ENCODE results near the gene TAF5L. TPM values are rescaled to one million over a fixed set of nuclear protein-coding genes. Genes with fewer than 3 reads are reported as not detected.

The TAF5L gene
- total RNA-seq, 1 donor from 2014 or later, result 8.5 TPM

DNA sequence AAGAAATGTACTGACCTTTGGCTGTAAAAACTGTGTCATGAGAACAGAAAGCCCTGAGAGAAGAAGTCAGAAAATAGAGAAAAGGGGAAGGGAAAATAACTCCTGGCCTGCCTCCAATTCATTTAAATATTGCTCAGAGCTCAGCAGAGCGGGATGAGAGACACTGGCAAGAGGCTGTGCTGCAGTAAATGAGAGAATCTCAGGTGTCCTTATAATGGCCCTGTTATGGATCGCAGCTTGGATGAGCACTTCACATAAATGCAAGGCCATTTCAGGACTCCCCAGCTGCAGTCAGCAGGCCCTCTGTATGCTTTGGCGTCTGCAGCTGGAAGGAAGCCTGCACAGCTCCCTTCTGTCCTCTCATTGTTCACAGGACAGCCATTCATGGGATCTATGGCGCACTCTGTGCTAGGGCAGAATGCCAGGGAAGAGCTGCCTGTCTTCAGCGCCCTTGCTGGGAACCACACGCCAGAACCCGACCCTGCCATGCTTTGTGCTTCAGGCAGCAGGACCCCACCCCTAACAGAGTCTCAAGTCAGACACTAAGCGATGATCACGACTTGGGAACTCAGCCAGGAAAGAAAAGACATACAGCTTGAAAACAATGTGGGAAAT is 46.8 kb downstream of the TAF5L start:
- H3K36me3 ChIP-seq, result no peaks in the 10 kb centered on the region
- H3F3A ChIP-seq (ENCODE audit: low read depth), result peaks cover 13% of the 10 kb centered on the region
- H4K20me1 ChIP-seq (ENCODE audit: low read depth), result no peaks in the 10 kb centered on the region
- H3K4me1 ChIP-seq, result peaks cover 13% of the 10 kb centered on the region
- H3K9ac ChIP-seq, result no peak overlapping the region
- peak; percentile 66 for DNase-seq (ENCODE audit: low spot score)
- peaks cover 2% of the 10 kb centered on the region for H3K27me3 Mint-ChIP-seq (ENCODE audit: insufficient read depth, low read depth)
- peak overlapping the region; percentile 99 for H2AFZ ChIP-seq (replicated peaks)
- H3K27me3 ChIP-seq, result no peaks in the 10 kb centered on the region
- H3K27ac ChIP-seq, result peak overlapping the region; percentile 67
- H3K4me2 ChIP-seq, result peak overlapping the region; percentile 61
- no peak overlapping the region for H3K4me3 Mint-ChIP-seq
- peak overlapping the region; percentile 74 for H3K27ac Mint-ChIP-seq
- H3K4me3 ChIP-seq, result no peak overlapping the region
- H3K36me3 Mint-ChIP-seq, result no peaks in the 10 kb centered on the region
- no peaks in the 10 kb centered on the region for H3K9me3 Mint-ChIP-seq
- H3K9me3 ChIP-seq (ENCODE audit: low read depth), result no peaks in the 10 kb centered on the region
- H3K79me2 ChIP-seq (ENCODE audit: low read depth), result no peaks in the 10 kb centered on the region
- no peak for TF ChIP-seq EZH2phosphoT487 (IDR thresholded peaks at IDR 0.05)
- TF ChIP-seq, protein P1, sequence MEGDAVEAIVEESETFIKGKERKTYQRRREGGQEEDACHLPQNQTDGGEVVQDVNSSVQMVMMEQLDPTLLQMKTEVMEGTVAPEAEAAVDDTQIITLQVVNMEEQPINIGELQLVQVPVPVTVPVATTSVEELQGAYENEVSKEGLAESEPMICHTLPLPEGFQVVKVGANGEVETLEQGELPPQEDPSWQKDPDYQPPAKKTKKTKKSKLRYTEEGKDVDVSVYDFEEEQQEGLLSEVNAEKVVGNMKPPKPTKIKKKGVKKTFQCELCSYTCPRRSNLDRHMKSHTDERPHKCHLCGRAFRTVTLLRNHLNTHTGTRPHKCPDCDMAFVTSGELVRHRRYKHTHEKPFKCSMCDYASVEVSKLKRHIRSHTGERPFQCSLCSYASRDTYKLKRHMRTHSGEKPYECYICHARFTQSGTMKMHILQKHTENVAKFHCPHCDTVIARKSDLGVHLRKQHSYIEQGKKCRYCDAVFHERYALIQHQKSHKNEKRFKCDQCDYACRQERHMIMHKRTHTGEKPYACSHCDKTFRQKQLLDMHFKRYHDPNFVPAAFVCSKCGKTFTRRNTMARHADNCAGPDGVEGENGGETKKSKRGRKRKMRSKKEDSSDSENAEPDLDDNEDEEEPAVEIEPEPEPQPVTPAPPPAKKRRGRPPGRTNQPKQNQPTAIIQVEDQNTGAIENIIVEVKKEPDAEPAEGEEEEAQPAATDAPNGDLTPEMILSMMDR (IDR thresholded peaks at IDR 0.05), result no peak
- no peak for TF ChIP-seq EZH2 (IDR thresholded peaks at IDR 0.05)
- H3K4me1 Mint-ChIP-seq, result peaks cover 10% of the 10 kb centered on the region

DNA sequence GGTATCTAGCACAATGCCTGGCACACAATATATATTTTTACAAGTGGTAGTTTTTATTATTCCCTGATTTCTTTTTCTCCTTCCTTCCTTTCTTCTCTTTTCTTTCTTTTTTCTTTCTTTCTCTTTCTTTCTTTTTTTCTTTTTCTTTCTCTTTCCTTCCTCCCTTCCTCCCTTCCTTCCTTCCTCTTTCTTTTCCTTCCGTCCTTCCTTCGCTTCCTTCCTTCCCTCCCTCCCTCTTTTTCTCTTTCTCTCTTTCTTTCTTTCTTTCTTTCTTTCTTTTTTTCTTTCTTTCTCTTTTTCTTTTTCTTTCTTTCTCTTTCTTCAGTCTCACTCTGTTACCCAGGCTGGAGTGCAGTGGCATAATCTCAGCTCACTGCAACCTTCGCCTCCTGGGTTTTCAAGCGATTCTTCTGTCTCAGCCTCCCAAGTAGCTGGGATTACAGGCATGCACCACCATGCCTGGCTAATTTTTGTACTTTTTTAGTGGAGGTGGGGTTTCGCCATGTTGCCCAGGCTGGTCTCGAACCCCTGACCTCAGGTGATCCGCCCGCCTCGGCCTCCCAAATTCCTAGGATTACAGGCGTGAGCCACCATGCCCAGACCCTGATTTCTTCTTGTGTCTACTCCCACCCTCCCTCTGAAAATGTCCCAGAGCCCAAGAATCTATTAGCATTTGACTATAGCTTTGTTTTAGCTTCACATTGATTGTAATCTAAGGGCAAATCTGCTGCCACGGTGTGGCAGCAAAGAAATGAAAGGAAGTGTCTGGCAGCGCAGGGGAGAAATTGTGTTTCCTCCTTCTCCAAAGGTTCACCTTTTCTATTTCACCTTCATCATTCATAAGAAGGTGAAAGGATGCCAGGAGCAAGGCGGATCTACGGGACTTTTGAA is 47.5 kb downstream of the TAF5L start:
- DNase-seq (ENCODE audit: low spot score), result no peak
- H3K9ac ChIP-seq, result no peak overlapping the region
- no peaks in the 10 kb centered on the region for H3K9me3 ChIP-seq (ENCODE audit: low read depth)
- Mint-ChIP-seq H3K4me3 (no peak overlapping the region), H3K27me3 (ENCODE audit: insufficient read depth, low read depth) (peaks cover 4% of the 10 kb centered on the region), H3K4me1 (peaks cover 10% of the 10 kb centered on the region), H3K9me3 (no peaks in the 10 kb centered on the region), H3K27ac (no peak overlapping the region), H3K36me3 (no peaks in the 10 kb centered on the region)
- no peaks in the 10 kb centered on the region for H4K20me1 ChIP-seq (ENCODE audit: low read depth)
- peaks cover 13% of the 10 kb centered on the region for H3K4me1 ChIP-seq
- H3K79me2 ChIP-seq (ENCODE audit: low read depth), result no peaks in the 10 kb centered on the region
- TF ChIP-seq EZH2 (IDR thresholded peaks at IDR 0.05) (no peak), EZH2phosphoT487 (IDR thresholded peaks at IDR 0.05) (no peak)
- TF ChIP-seq, protein P1 (IDR thresholded peaks at IDR 0.05), result no peak
- H3K36me3 ChIP-seq, result no peaks in the 10 kb centered on the region
- peak overlapping the region; percentile 67 for H3K27ac ChIP-seq
- H3F3A ChIP-seq (ENCODE audit: low read depth), result peaks cover 13% of the 10 kb centered on the region
- peak overlapping the region; percentile 61 for H3K4me2 ChIP-seq
- H3K27me3 ChIP-seq, result no peaks in the 10 kb centered on the region
- H3K4me3 ChIP-seq, result no peak overlapping the region
- peak overlapping the region; percentile 99 for H2AFZ ChIP-seq (replicated peaks)

DNA sequence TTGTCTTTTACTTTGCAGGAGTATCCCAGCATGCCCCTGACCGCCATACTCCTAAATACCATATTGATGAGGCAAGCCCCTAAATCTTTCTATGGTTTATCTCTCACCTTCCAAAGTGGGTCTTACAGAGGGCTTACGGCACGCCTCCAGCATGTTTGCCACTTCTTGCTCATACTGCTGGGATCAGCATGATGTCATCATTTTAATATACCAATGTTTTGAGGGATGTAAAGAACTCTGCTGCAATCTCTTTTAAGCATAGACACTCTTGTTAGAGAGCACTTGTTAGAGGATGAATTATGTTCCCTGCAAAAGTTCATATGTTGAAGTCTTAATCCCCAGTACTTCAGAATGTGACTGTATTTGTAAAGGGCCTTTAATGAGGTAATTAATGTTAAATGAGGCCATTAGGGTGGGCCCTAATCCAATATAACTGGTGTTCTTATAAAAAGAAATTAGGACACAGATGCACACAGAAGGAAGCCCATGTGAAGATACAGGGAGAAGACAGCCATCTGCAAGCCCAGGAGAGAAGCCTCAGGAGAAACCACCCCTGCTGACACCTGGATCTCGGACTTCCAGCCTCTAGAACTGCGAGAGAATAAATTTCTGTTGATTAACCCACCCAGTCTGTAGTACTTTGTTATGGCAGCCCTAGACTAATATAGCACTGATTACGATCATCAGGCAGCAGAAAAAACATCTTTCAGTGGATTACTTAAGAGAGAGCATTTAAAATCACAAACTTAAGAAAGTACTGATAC is 51.1 kb downstream of the TAF5L start:
- no peaks in the 10 kb centered on the region for H3K36me3 ChIP-seq
- H3K9me3 ChIP-seq (ENCODE audit: low read depth), result no peaks in the 10 kb centered on the region
- Mint-ChIP-seq H3K27ac (no peak overlapping the region), H3K9me3 (no peaks in the 10 kb centered on the region), H3K36me3 (no peaks in the 10 kb centered on the region), H3K4me3 (no peak overlapping the region), H3K27me3 (ENCODE audit: insufficient read depth, low read depth) (peaks cover 4% of the 10 kb centered on the region), H3K4me1 (peaks cover 10% of the 10 kb centered on the region)
- H3K79me2 ChIP-seq (ENCODE audit: low read depth), result no peaks in the 10 kb centered on the region
- no peaks in the 10 kb centered on the region for H3K27me3 ChIP-seq
- no peak overlapping the region for H3K4me3 ChIP-seq
- no peak overlapping the region for H3K27ac ChIP-seq
- H3K4me2 ChIP-seq, result no peak overlapping the region
- DNase-seq (ENCODE audit: low spot score), result no peak
- H3K4me1 ChIP-seq, result peaks cover 13% of the 10 kb centered on the region
- no peaks in the 10 kb centered on the region for H4K20me1 ChIP-seq (ENCODE audit: low read depth)
- peaks cover 13% of the 10 kb centered on the region for H3F3A ChIP-seq (ENCODE audit: low read depth)
- H3K9ac ChIP-seq, result no peak overlapping the region
- TF ChIP-seq EZH2phosphoT487 (IDR thresholded peaks at IDR 0.05) (no peak), EZH2 (IDR thresholded peaks at IDR 0.05) (no peak)
- TF ChIP-seq, protein P1 (IDR thresholded peaks at IDR 0.05), result no peak
- no peak overlapping the region for H2AFZ ChIP-seq (replicated peaks)
